C1 segment of cervical spinal cord (tissue), 14 donors: Measurements from ENCODE around the gene CTSF.
A peak's percentile ranks its signal among the peaks of the same experiment; 100 is the strongest.
"Not testable (repeated sequence)": the region's sequence is repeated elsewhere in the genome, so short reads cannot be mapped to it uniquely, and the experiment has no call there.

Experiments used
- DNase-seq, 14 donors: peaks; one replicate each; lab custom pipeline; 2025; lab: John Stamatoyannopoulos, UW

CTSF gene

DNA sequence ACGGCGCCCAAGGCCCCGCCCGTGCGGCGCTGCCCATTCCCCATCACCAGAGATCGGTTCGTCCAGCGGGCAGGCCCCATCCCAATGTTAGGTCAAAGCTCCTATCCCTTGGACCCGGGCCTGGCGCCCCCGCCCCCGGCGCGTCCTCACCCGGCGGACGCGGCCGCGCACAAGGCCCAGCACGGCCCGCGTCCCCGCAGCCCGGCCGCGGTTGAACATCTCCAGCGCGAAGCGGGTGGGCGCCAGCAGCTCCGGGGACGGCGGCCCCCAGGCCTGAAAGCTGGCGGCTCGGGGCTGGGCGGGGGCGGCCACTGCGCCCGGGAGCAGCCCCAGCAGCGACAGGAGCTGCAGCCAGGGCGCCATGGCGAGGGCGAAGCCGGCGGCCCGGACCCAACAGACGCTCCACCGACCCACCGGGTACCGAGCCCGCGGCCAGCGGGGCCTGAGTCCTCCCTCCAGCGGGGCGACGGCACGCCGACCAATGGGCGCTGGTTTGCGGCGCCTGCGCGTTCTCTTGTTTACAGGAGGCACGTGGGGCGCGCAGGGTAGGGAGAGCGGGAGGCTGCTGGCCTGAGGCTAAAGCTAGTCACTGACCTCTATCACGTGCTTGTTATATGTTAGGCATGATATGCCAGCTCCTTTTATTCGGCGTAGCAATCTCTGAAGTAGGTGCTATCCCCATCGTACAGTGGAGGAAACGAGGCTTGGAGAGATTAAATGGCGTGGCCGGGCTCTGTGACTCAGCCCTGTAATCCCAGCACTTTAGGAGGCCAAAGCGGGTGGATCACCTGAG, at the start of gene CTSF:
CTSF (minus strand) TSS at position 483 of the 793 bp plus-strand sequence; CDS start at position 363, 120 bp downstream.
- DNase-seq = peak in 13 of 14 donors; percentile 73 to 95 (median 85)

DNA sequence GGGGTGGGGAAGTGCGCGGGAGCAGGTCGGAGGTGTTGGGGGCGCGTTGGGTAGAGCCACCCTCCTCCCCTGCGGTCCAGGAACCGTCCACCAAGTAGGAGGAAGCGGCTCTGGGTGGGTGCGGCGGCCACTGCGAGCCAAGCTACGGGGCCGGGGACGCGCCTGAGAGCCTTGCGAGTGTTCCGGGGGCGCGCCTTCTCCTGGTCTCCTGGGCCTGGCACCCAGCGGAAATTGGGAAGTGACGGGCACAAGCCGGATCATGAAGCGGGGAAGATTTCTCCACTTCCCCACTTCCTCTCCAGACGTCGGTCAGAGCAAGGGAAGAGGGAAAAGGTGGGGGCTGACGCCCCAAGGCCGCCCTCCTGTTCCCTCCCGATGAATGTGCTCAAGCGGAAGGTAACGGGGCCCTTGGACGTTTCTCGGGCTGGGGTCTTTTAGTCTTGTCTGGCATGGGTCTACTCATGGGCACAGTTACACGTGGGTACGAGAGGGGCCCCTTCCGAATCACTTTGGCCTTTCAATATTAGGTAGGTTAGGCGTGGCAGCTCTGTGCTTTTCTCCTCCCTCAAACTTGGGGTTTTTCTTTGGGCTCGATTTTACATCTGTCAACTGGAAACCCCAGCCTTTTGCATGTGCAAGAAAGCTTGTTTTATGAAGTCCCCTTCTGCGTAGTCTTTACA, 48.9 kb upstream of the CTSF start:
- peak in 2 of 14 donors; percentile 54 to 74 for DNase-seq

DNA sequence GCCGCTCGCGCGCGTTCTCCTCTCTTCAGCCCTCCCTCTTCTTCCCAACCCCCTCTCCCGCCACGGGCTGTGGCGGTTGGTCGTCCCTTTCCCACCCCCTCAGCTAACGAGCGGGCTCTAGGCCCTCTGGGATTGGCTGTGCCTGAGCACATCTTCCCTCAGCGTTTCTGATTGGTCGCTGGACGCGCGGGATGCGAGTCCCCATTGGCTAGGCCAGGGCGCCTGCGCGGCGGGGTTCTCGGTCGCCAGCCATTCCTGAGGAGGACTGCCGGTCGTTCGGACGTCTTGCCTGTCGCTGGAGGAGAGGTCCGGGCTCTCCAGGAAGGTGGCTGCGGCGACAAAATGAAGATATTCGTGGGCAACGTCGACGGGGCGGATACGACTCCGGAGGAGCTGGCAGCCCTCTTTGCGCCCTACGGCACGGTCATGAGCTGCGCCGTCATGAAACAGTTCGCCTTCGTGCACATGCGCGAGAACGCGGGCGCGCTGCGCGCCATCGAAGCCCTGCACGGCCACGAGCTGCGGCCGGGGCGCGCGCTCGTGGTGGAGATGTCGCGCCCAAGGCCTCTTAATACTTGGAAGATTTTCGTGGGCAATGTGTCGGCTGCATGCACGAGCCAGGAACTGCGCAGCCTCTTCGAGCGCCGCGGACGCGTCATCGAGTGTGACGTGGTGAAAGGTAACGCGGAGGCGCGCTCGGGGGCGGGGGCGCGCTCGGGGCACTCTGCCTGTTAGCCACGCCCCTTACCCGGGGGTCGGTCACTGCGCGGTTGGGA, 48.2 kb upstream of the CTSF start, which contains the start of gene RBM14:
RBM14 (plus strand) TSS at position 252 of the 776 bp plus-strand sequence; CDS start at position 343, 91 bp downstream.
- DNase-seq = peak; percentile 93 to 99 (median 98)

DNA sequence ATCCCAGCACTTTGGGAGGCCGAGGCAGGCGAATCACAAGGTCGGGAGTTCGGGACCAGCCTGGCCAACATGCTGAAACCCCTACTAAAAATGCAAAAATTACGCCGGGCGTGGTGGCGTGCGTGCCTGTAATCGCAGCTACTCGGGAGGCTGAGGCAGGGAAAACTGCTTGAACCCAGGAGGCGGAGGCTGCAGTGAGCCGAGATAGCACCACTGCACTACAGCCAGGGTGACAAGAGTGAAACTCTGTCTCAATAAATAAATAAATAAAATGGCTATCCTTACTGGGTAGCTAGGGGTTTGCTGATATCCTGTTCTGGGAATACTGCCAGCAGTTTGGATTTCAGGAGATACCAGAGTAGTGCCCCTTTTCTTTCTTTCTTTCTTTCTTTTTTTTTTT, 45.7 kb upstream of the CTSF start:
- DNase-seq = no peak

DNA sequence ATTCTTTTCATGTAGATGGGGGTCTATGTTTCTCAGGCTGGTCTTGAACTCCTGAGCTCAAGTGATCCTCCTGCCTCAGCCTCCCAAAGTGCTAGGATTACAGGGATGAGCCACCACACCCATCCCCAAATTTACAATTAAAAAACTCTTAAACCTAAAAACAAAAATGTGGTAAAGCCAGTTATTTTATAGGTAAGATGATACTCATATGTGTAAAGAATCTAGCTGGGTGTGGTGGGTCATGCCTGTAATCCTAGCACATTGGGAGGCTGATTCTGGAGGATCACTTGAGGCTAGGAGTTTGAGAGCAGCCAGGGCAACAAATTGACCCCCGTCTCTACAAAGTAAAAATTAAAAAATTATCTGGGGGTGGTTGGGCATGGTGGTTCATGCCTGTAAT, 44.1 kb upstream of the CTSF start:
- no peak for DNase-seq

DNA sequence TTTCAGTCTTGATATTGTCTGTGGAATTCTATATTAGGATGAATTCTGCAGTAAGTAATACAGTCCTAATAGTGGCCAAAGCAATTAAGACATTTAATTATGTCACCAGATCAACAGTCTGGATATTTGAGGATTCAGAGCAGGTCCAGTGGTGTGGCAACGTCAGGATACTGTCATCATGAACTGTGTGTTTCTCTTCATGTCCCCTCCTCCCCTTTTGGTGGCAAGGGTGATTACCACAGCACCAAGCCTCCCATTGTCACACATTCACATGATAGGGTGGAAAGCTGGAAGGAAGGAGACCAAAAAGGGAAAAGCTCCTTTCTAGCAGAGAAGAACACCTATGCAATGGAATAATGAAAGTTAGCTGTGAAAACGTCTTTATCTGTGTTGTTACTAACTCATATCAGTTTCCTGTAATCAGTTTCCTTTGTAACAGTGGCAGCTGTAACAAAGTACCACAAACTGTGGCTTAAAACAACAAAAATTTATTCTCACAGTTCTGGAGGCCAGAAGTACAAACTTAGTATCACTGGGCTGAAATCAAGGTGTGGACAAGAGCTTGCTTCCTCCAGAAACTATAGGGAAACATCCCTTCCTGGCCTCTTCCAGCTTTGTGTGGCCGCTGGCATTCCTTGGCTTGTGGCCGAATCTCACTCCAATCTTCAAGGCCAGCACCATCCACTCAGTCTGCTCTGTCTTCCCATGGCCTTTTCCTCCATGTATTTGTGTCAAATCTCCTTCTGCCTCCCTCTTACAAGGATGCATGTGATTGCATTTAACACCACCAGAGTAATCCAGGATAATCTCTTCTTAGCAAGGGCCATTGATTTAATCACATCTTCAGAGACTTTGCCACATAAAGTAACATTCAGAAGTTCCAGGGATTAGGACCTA, 41.6 kb upstream of the CTSF start:
- no peak for DNase-seq

DNA sequence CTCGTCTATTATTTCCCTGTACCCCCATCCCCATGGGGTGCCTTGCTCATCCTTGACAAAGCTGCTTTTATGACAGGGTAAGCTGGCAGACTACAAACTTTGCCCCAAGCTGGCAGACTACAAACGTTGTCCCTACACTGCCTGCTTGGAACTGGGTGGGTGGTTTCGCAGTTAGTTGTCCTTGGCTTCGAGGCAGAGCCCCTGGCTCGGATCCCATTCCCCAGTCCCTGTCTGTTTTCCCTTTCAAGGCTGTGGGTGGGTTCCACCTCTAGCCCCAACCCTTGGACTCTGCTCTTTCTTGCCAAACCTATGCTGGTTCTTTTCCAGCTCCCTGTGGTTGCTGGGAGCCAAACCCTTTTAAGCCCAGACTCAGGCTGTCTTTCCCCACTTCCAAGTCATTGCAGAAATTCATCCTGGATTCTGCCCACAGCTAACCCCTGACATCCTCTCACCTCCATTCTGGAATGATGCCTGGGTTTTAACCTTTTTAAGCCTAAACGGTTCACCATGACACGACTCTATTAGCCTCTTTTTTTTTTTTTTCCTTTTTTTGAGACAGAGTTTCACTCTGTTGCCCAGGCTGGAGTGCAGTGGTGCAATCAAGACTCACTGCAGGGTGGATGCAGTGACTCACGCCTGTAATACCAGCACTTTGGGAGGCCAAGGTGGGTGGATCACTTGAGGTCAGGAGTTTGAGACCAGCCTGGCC, 38.9 kb upstream of the CTSF start:
- DNase-seq = peak in 11 of 14 donors; percentile 11 to 82 (median 49)

DNA sequence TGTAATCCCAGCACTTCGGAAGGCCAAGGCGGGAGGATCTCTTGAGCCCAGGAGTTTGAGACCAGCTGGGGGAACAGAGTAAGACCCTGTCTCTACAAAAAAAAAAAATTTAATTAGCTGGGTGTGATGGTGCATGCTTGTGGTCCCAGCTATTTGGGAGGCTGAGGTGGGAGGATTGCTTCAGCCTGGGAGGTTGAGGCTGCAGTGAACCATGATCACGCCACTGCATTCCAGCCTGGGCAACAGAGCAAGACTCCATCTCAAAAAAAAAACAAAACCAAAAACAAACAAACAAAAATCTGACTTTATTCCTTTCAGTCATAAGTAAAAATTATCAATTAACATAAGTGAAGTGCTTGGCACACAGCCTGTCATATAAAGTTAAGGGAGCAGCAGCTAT, 38.2 kb upstream of the CTSF start:
- not testable (repeated sequence) for DNase-seq

DNA sequence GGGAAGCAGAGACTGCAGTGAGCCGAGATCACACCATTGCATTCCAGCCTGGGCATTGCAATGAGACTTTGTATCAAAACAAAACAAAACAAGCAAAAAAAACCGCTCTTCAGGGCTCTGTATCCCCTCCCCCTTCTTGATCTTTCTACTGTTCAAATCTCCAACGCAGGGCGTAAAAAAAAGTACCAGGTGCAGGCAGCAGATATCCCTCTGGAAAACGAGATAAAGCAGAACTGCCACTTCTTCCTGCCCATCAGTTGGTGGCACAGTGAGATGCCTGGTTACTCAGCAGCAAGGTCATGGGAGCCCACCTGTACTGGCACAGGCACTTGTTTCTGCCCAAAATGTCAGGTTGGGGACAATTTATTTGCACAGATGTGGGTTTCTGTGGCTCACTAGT, 35.7 kb upstream of the CTSF start:
- no peak for DNase-seq

DNA sequence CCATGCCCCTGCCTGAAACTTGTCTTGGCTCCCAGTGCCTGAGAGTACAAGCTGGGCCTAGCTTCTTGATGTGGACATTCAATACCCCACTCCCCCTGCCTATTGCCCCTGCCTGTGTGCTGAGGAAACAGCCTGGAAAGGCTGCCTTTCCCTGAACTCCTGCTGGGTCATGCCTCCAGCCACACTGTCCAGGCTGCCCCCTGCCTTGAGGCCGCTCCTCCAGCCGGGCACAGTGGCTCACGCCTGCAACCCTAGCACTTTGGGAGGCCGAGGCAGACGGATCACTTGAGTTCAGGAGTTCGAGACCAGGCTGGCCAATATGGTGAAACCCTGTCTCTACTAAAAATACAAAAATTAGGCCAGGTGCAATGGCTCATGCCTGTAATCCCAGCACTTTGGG, 34.7 kb upstream of the CTSF start:
- DNase-seq = no peak

DNA sequence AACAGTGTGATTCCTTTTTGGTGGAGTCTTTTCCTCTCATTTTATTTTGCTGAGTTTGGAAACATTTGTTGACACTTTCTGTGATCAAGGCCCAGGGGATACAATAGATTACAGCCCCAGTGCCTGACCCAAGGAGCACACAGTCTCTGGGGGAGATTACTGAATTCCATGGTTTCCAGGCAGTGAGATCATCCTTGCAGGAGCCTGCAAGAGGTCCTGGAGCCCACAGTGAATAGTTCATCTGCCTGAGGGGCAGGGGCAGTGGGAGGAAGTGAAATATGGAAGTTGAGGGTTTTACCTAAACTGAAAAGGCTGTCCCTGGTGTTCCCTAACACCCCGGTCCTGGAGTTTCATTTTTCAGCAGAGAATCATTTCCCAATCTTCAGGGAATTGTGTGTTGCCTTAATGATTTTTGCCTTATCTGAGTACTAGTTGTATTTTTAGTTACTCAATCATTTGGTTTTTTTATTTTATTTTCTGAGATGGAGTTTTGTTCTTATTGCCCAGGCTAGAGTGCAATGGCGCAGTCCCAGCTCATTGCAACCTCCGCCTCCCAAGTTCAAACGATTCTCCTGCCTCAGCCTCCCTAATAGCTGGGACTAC, 32.3 kb upstream of the CTSF start:
- no peak for DNase-seq

DNA sequence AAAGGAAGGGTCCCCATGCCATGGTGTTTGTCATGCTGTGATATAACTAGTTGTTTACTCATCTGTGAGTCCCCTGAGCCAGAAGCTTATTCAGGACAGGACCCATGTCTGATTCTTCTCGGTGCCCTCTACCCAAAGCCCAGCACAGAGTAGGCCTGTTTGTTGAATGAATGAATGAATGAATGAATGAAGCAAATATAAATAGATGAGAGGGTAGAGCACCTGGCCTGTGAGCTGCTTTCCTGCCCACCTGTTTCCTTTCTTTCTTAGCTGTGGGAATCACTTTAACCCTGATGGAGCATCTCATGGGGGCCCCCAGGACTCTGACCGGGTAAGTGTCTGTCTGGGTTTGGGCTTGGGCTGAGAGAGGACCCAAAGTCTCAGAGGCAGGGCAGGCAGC, 31.8 kb upstream of the CTSF start:
- DNase-seq = no peak

DNA sequence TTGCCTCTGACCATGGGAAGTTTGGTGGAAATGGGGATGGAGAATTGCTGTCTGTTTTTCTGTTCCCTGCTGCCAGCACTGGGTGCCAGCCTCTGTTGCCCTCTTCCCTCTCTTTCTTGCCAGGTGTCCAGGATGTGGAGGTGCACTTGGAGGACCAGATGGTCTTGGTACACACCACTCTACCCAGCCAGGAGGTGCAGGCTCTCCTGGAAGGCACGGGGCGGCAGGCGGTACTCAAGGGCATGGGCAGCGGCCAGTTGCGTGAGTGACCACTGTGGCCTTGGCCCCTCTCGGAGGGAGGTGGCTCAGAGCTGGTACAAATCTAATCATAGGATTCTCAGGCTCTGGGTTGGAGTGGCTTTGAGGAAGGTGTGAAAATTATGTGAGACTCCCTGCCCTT, 30.6 kb upstream of the CTSF start:
- peak in 1 of 14 donors; percentile 59 for DNase-seq

DNA sequence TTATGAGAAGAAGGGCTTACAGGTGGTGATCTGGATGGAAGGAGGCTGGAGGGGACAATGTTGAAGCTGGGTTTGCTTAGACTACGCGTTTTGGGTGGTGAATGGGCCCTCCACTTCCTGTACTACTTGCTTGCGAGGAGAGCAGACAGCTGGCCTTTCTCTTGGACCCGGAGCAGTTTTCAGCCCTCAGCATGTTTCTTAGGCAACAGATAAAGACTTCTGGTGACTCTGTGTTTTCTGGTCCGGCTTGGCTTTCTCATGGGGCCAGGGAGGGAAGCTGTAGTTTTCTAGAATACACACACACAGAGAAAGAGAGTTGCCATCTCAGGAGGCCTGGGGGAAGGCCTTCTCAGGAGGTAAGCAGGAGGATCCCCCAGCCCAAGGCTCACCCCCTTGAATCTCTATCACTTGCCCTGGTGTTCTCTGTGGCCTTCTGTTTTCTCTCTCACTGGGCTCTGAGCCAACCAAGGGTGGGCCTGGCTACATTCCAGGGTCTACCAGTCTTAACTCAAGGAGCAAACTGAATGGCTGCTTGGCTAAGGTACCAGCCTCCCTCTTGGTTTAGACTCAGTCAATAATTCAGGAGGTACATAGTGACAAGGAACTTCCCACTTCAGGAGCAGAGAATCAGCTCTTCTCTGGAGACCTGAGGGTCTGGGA, 27.0 kb upstream of the CTSF start:
- peak in 6 of 14 donors; percentile 9 to 70 (median 18) for DNase-seq

DNA sequence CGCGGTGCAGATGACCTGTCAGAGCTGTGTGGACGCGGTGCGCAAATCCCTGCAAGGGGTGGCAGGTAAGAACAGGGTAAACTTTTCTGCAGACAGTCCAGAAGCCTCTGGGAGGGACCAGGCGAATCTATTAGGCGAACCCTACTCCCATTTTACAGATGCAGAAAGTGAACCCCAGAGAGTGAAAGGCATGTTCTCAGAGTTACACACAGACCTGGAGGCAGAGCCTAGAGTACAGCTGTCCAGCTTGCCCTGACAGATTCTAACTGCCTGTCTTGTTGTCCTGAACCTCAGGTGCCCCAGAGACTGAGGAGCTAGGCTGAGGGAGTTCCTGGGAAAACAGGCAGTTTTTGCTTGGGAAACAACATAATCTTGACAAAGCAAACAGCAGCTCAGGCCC, 25.2 kb upstream of the CTSF start:
- DNase-seq = no peak

DNA sequence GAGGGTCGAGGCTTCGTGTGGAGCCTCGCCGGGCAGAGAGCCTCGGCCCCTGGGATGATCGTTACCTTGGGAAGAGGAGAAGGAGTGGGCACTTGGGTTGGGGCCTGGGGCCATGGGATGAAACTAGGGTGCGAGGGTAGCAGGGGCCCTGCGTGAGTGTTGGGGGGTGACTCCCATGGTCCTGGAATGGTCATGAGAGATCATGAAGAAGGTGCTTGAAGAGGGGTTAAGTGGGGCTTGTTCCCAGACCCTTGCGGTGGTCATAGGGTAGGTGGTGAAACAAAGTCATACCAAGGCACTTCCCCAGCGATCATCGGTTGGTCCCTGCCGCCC, 24.9 kb upstream of the CTSF start:
- no peak for DNase-seq

DNA sequence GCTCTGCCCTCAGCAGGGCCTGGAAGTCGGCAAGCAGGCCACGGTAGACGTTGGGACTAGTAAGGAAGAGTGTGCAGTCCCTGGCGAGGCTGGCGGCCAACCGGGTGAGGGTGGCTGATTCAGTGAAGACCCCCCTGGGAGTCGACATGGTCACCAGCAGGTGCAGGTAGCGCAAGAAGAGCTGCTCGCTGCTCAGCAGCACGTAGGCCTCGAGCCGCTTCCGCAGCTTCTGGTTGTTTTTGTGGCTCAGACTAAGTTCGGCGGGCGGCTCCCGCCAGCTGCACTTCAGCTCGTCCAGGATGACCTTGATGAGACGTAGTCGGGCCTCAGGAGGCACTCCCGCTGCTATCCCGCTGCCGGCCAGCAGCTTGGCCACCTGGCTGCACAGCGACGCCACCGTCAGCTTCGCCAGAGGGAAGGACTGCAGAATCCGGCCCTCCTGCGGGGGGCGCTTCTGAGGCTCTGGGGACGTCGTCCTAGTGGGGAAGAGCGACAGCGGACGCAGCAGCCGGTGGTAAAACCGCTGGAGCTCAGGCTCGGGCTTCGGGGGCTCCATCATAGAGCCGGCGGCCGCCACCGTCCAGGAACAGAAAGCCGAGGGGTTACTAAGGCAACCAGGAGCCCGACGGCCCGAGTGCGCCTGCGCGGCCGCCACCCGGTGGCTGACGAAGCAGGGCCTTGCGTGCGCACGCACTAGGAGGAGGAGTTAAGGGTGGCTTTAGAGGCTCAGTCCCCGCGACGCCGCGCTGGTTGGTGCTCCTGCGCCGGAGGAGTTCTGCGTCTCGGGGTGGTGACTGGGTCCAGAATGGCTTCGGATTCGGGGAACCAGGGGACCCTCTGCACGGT, 24.3 kb upstream of the CTSF start, which contains the start of the genes CCDC87 and CCS:
CCDC87 (minus strand) TSS at position 607 of the 846 bp plus-strand sequence; CDS start at position 559, 48 bp downstream.
CCS (plus strand) TSS at position 729 of the 846 bp plus-strand sequence; CDS start at position 806, 77 bp downstream.
- peak; percentile 65 to 97 (median 90) for DNase-seq

DNA sequence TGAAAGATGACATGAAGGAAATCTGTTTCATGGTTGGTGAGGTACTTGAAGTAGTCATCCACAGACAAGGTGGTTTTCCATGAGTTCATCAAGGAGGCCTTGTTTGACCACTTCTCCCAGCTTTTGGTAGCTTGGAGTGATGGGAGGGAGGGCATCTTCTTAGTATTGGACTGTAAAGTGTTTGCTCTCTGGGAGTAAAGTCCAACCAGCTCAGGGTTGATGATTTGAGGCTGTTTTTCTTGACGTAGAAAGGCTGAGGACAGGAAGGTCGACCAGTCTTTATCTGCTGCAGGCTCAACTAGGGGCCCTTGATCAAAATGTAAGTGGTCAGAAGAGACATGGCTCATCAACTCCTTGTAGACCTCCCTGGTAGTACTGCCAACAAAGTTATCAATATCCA, 22.8 kb upstream of the CTSF start:
- DNase-seq = no peak
